ENCODE measurements around the gene MLPH.

MLPH gene

DNA sequence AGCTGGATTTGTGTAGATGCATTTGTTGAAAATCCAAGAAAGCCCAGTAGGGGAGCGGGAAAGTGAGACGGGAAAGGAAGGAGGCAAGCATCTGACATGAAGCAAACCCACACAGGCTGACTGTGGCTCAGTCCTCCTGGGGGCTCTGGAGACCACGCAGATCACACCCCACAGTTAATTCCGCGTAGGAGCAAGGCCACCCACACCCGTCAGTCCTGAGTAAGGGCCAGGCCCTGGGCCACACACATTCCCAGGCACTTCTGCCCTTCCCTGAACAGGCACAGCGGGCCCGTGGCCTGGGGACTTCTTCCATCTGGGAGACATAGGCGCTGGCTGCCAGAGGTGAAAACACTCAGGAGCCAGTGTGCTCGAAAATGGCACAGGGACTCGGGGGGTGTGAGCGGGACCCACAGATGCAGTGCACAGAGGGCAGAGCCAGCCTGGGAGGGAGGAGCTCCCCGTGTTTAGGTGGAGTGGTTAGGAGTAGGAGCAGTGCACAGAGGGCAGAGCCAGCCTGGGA, 59.9 kb downstream of the MLPH start:
- TF ChIP-seq POLR2A (IDR thresholded peaks at IDR 0.05; ENCODE audit: low read length), result no peak

GRCh38 chr2:237547841-237548416, 60.9 kb downstream of the MLPH start:
- no peak for TF ChIP-seq POLR2A (IDR thresholded peaks at IDR 0.05; ENCODE audit: low read length)
- TF ChIP-seq GATA1 (IDR thresholded peaks at IDR 0.05; ENCODE audit: low read depth, low read length), result no peak
- DNase-seq, result no peak

More for the DNA sequence above, 59.9 kb downstream of the MLPH start:
- DNase-seq, result no peak

- TF ChIP-seq POLR2A (IDR thresholded peaks at IDR 0.05; ENCODE audit: low read length) (no peak), GATA1 (IDR thresholded peaks at IDR 0.05; ENCODE audit: low read depth, low read length) (no peak)
Measured at GRCh38 chr2:237549216-237549615, 62.2 kb downstream of the MLPH start.

GRCh38 chr2:237549643-237550415, 62.8 kb downstream of the MLPH start:
- no peak for DNase-seq
- TF ChIP-seq GATA1 (IDR thresholded peaks at IDR 0.05; ENCODE audit: low read depth, low read length) (no peak), POLR2A (IDR thresholded peaks at IDR 0.05; ENCODE audit: low read length) (no peak)

More at GRCh38 chr2:237549216-237549615, 62.2 kb downstream of the MLPH start:
- DNase-seq, result no peak

DNA sequence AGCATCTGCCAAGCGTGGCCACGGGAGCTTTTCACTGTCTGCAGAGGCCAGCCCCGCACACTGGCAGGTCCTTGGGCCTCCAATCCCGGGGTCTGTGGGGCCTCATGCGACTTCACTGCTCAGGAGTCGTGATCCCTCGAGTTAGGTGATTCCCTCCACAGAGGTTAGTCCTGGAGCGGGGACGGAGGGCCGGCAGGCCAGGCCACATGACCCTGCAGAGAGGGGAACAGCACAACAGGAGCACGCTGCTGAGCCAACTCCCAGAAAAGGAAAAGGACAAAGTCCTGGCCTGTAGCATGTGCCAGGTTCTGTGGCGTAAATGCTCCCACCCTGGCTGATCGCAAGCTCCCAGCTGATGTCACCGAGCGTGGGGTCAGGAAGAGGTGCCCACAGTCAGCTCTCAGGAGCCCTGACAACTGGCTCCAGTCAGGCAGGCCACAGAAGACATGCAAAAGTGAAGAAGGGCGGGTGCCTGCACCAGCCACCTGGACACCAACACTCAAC, 64.1 kb downstream of the MLPH start:
- no peak for TF ChIP-seq POLR2A (IDR thresholded peaks at IDR 0.05; ENCODE audit: low read length)
- TF ChIP-seq GATA1 (IDR thresholded peaks at IDR 0.05; ENCODE audit: low read depth, low read length), result no peak
- no peak for DNase-seq

GRCh38 chr2:237552908-237553307, 65.9 kb downstream of the MLPH start:
- no peak for DNase-seq
- no peak for TF ChIP-seq POLR2A (IDR thresholded peaks at IDR 0.05; ENCODE audit: low read length)
- TF ChIP-seq GATA1 (IDR thresholded peaks at IDR 0.05; ENCODE audit: low read depth, low read length), result no peak

DNA sequence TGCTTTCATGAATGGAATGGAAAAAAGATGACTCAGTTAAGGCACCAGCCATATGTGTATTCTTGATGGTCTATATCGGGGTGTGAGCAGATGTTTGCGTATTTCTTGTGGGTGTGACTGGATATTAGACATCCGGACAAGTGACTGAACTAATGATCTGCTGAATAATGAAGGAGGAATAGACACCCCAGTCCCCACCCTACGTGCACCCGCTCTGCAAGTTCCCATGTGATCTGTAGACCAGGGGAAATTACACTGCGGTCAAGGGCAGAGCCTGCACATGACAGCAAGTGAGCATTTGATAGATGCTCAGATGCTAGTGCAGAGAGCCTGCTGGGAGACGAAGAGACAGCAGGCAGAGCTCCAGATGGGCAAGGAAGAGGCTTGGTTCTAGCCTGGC, 66.9 kb downstream of the MLPH start:
- no peak for DNase-seq
- no peak for TF ChIP-seq POLR2A (IDR thresholded peaks at IDR 0.05; ENCODE audit: low read length)
- no peak for TF ChIP-seq GATA1 (IDR thresholded peaks at IDR 0.05; ENCODE audit: low read depth, low read length)

DNA sequence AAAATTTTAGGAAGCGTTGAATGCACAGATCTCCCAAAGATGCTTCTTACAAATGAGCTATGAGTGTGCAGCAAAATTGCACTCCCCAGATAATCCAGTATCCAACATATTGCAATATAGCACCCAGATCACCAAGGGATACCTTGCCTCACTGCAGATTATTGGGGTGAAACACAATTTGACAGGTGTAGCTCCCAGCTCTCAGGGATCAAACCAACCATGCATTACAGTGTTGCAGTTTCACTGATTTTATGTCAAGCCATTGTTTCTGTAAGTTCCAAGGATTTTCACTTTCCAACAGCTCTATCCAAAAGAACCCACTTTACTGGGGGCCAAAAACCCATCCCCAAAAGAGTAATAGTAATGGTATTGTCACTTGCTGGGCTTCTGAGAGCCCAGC, 68.5 kb downstream of the MLPH start:
- TF ChIP-seq GATA1 (IDR thresholded peaks at IDR 0.05; ENCODE audit: low read depth, low read length) (no peak), POLR2A (IDR thresholded peaks at IDR 0.05; ENCODE audit: low read length) (no peak)
- no peak for DNase-seq

- TF ChIP-seq GATA1 (IDR thresholded peaks at IDR 0.05; ENCODE audit: low read depth, low read length), result no peak
- no peak for TF ChIP-seq POLR2A (IDR thresholded peaks at IDR 0.05; ENCODE audit: low read length)
- no peak for DNase-seq
Measured at GRCh38 chr2:237556773-237557632, 70.0 kb downstream of the MLPH start.

DNA sequence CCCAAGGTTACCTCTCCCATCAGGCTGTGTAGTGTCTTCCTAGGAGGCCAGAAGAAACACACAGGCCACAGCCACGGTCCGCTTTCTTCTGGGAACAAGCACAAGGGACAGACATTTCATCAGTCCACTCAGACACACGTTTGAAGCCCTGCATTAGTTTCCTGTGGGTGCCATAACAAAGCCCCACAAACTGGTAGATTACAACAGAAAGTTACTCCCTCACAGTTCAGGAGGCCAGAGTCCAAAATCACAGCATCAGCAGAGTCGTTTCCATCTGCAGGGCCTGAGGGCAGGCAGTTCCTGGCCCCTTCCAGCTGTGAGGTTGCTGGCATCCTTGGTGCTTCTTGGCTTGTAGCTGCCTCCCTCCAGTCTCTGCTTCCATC, 70.6 kb downstream of the MLPH start:
- no peak for DNase-seq
- TF ChIP-seq POLR2A (IDR thresholded peaks at IDR 0.05; ENCODE audit: low read length), result no peak
- no peak for TF ChIP-seq GATA1 (IDR thresholded peaks at IDR 0.05; ENCODE audit: low read depth, low read length)

GRCh38 chr2:237558961-237559641, 72.0 kb downstream of the MLPH start:
- TF ChIP-seq POLR2A (IDR thresholded peaks at IDR 0.05; ENCODE audit: low read length), result no peak
- TF ChIP-seq GATA1 (IDR thresholded peaks at IDR 0.05; ENCODE audit: low read depth, low read length), result no peak
- no peak for DNase-seq

DNA sequence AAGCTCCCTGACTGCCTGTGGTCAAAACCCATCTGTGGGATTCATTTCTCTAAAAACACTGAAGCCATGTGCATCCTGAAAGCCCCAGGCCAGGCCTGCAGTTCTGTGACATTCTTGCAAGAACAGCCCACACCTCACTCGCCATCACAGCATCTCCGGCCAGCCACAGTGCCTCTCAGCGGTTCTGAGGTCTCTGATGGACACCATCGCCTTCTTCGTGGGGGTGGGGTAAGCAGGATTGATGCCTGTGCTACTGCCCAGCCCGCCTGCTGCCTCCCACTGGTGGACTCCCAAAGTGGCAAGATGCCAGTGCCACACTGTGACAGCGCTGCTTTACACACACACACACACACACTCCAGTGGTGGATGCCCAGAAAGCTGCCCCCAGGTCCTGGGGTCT, 74.2 kb downstream of the MLPH start:
- no peak for DNase-seq
- TF ChIP-seq POLR2A (IDR thresholded peaks at IDR 0.05; ENCODE audit: low read length), result no peak
- no peak for TF ChIP-seq GATA1 (IDR thresholded peaks at IDR 0.05; ENCODE audit: low read depth, low read length)

DNA sequence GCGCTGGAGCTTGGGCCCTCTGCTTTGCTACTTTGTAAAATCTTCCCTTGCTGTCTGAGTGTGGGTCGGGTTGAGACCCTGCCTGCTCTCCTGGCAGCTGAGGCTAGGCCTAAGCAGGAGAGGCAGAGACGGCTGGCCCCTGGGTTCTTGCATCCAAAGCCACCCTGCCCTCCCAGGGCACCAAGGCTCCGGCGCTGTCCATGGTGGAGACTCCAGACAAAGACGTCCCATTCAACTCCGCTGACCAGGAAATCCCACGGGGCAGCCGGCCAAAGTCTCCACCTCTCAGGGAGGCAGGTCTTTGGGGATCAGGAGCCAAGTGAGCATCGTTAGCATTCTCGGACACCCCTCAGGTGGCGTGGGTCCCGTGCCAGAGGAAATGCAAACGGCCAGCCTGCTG, 76.8 kb downstream of the MLPH start:
- no peak for DNase-seq

More for the DNA sequence above, 76.8 kb downstream of the MLPH start:
- TF ChIP-seq POLR2A (IDR thresholded peaks at IDR 0.05; ENCODE audit: low read length), result no peak
- no peak for TF ChIP-seq GATA1 (IDR thresholded peaks at IDR 0.05; ENCODE audit: low read depth, low read length)

Measured in erythroblast (primary cell).